NCI-H2107 (cell line): Measurements from ENCODE around the gene UST.

Experiments used
- DNase-seq: peaks from one replicate; lab custom pipeline; 2025; lab: John Stamatoyannopoulos, UW

The UST gene

DNA sequence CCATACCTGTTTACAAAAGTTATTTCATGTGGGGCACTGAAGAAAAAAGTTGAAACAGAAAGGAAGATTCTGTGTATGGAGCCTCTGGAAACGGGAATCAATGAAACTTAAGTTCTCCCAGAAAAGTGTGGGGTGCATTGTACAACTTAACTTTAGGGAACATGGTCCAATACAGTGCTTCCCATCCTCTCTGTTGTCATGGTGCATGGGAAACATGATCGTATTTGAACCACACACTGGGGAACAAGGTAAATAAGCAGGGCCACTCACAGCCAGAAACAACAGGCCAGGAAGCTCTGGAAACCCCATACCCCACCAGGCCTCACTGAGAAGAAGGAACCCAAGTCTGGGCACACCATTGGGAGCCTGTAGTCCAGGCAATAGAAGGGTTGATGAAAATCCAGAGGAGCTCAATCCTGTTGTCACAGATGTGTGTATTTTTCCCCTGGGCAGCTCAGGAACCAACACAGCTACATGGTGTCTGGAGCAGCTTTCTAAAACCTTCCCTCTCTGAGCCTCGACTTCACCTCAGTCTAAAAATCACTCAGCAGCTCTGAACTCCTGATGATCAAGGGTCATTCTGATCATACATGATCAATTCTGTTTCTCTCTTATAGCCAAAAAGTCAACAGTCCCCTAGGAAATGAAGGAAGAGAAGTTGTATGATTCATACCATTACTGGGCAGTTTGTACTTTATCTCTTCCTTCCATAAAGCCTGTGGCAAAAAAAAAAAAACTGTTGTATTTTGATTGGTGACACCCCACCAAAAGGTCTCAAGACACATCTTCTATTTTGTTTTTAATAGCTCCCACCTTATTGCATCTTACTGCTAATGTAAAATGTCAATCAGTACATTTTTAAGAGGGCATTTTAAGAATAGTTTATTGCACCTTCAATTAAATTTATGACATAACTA lies 372.2 kb downstream of the UST start:
- DNase-seq, result no peak

DNA sequence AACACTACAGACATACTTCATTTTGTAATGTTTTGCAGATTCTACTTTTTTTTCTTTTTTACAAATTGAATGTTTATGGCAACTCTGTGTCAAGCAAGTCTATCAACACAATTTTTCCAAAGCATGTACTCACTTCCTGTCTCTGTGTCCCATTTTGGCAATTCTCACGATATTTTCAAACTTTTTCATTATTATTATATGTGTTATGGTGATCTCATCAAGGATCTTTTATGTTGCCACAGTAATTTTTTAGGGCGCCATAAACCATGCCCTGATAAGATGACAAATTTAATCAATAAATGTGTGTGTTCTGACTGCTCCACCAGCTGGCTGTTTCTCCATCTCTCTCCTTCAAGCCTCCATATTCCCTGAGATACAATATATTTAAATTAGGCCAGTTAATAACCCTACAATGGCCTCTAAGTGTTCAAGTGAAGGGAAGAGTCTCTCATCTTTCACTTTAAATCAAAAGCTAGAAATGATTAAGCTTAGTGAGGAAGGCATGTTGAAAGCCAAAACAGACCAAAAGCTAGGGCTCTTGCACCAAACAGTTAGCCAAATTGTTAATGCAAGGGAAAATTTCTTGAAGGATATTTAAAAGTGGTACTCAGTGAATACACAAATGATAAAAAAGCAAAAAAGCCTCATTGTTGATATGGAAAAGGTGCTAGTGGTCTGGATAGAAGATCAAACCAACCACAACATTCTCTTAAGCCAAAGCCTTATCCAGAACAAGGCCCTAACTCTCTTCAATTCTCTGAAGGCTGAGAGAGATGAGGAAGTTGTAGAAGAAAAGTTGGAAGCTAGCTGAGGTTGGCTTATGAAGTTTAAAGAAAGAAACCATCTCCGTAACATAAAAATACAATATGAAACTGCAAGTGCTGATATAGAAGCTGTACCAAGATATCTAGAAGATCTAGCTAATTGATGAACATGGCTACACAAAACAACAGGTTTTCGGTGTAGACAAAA lies 376.3 kb downstream of the UST start:
- no peak for DNase-seq

DNA sequence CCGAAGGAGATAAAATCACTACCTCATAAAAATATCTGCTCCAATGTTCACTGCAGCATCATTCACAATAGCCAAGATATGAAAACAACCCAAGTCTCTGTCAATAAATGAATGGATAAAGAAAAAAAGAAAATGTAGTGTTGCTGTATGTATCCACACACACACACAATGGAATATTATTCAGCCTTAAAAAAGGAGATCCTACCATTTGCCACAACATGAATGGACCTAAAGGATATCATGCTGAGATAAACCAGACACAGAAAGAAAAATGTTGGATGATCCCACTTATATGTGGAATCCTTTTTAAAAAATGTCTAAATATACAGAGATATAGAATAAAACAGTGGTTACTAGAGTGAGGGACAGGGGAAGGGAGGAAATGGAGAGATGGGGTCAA lies 378.5 kb downstream of the UST start:
- no peak for DNase-seq
